H1 (cell line): ENCODE measurements around the gene ITPR1. TPM values are rescaled to one million over a fixed set of nuclear protein-coding genes. Genes with fewer than 3 reads are reported as not detected.

ENCODE experiments used
- CTCF ChIA-PET: fragments of 300-600 bp; sonication (Branson Sonifier 250); formaldehyde crosslinking; loops from one replicate; lab custom pipeline; 2021; ENCODE audit not compliant: partially characterized antibody; lab: Charles Lee
- POLR2A ChIA-PET: fragments of 300-600 bp; sonication (Branson Sonifier 250); formaldehyde crosslinking; loops from one replicate; lab custom pipeline; 2021; ENCODE audit warnings: inconsistent platforms; ENCODE audit not compliant: partially characterized antibody; lab: Charles Lee
- DNase-seq, 2 experiments: peaks; one replicate each; pipeline versions ENCODE4 v3.0.0 to v3.0.0-alpha.2; 2010 to 2022; ENCODE audit warnings: low spot score in 2 of 2, low read depth in 1 of 2, mixed read lengths in 1 of 2
- FAIRE-seq: peaks from 2 replicates; lab custom pipeline; 2011; peaks lifted over from hg19 to GRCh38; lab: Jason Lieb, UNC
- H2AFZ ChIP-seq: 2 replicates; pipeline ENCODE4 v1.8.1; 2012; ENCODE audit warnings: low read length, inconsistent platforms
- H2AK5ac ChIP-seq: 2 replicates; pipeline ENCODE4 v1.6.1; 2013; ENCODE audit warnings: low read depth, low read length
- H2BK120ac ChIP-seq: replicated peaks from 2 replicates; pipeline ENCODE3; 2013; ENCODE audit warnings: low read depth, low read length, inconsistent platforms
- H2BK12ac ChIP-seq: 2 replicates; pipeline ENCODE4 v1.6.1; 2013; ENCODE audit warnings: low read depth, low read length
- H2BK15ac ChIP-seq: 2 replicates; pipeline ENCODE4 v1.6.1; 2013; ENCODE audit warnings: low read length
- H2BK20ac ChIP-seq: 2 replicates; pipeline ENCODE4 v1.6.1; 2013; ENCODE audit warnings: low read length
- H2BK5ac ChIP-seq: 2 replicates; pipeline ENCODE4 v1.6.1; 2013; ENCODE audit warnings: low read depth, low read length
- H3K14ac ChIP-seq: 2 replicates; pipeline ENCODE4 v1.6.1; 2013; ENCODE audit warnings: inconsistent platforms; ENCODE audit not compliant: insufficient read length
- H3K18ac ChIP-seq: 2 replicates; pipeline ENCODE4 v1.6.1; 2013; ENCODE audit warnings: low read length; ENCODE audit errors: extremely low read depth
- H3K23ac ChIP-seq: 2 replicates; pipeline ENCODE4 v1.6.1; 2013; ENCODE audit warnings: inconsistent platforms; ENCODE audit not compliant: insufficient read length
- H3K23me2 ChIP-seq: 2 replicates; pipeline ENCODE4 v1.6.1; 2013; ENCODE audit warnings: low read depth, low read length
- H3K27ac ChIP-seq: 2 replicates; pipeline ENCODE4 v1.6.1; 2011; ENCODE audit warnings: low read depth, low read length, inconsistent platforms
- H3K27me3 ChIP-seq, 4 experiments: replicated peaks in 1 of 4; 1 replicate in 1 of 4; 2 replicates in 3 of 4; pipeline versions ENCODE4 v1.6.1 to v1.8.1; 2011 to 2013; ENCODE audit warnings: low read length in 3 of 4, mild to moderate bottlenecking in 3 of 4, inconsistent platforms in 2 of 4, mixed read lengths in 2 of 4, moderate library complexity in 1 of 4; ENCODE audit not compliant: control insufficient read depth in 3 of 4, insufficient read depth in 3 of 4; ENCODE audit errors: extremely low read depth in 1 of 4
- H3K36me3 ChIP-seq, 4 experiments: 2 replicates each; pipeline versions ENCODE4 v1.6.1 to v1.8.1; 2011 to 2013; ENCODE audit warnings: mild to moderate bottlenecking in 4 of 4, low read length in 3 of 4, moderate library complexity in 2 of 4, control low read depth in 1 of 4, inconsistent platforms in 1 of 4; ENCODE audit not compliant: insufficient read depth in 4 of 4, control insufficient read depth in 2 of 4
- H3K4ac ChIP-seq: replicated peaks from 2 replicates; pipeline ENCODE3; 2013; ENCODE audit warnings: low read length, low read depth, mixed read lengths, inconsistent platforms; ENCODE audit not compliant: insufficient read length
- H3K4me1 ChIP-seq, 4 experiments: replicated peaks in 1 of 4; 1 replicate in 1 of 4; 2 replicates in 3 of 4; pipeline versions ENCODE4 v1.6.1 to v1.8.1; 2011 to 2013; ENCODE audit warnings: low read length in 3 of 4, inconsistent platforms in 2 of 4, mixed read lengths in 1 of 4; ENCODE audit not compliant: insufficient read depth in 4 of 4, control insufficient read depth in 3 of 4
- H3K4me2 ChIP-seq, 2 experiments: 2 replicates each; pipeline versions ENCODE4 v1.6.1 to v1.8.1; 2011 to 2013; ENCODE audit warnings: low read depth in 2 of 2, low read length in 2 of 2, control low read depth in 1 of 2, inconsistent platforms in 1 of 2, mild to moderate bottlenecking in 1 of 2; ENCODE audit not compliant: insufficient read depth in 1 of 2
- H3K4me3 ChIP-seq, 4 experiments: fragments of 200-600, 300-600 bp in 1 of 4; sonication (generic), shearing (Covaris generic), sonication (Bioruptor Twin) in 1 of 4; 2 replicates each; pipeline versions ENCODE4 v1.5.1 to v1.8.1; 2011 to 2016; ENCODE audit warnings: low read length in 4 of 4, low read depth in 3 of 4, control low read depth in 2 of 4, inconsistent platforms in 2 of 4, mild to moderate bottlenecking in 2 of 4, mixed read lengths in 1 of 4, moderate library complexity in 1 of 4; ENCODE audit not compliant: insufficient read depth in 2 of 4; ENCODE audit errors: extremely low read depth in 1 of 4
- H3K56ac ChIP-seq: replicated peaks from 2 replicates; pipeline ENCODE3; 2013; ENCODE audit warnings: low read depth, mild to moderate bottlenecking, mixed read lengths, low read length, inconsistent platforms; ENCODE audit not compliant: insufficient read length
- H3K79me1 ChIP-seq: 2 replicates; pipeline ENCODE4 v1.6.1; 2013; ENCODE audit warnings: low read depth, low read length, control low read depth
- H3K79me2 ChIP-seq, 2 experiments: 2 replicates each; pipeline versions ENCODE4 v1.6.1 to v1.8.1; 2012 to 2013; ENCODE audit warnings: low read length in 2 of 2, mild to moderate bottlenecking in 2 of 2, inconsistent platforms in 1 of 2; ENCODE audit not compliant: insufficient read depth in 2 of 2, control insufficient read depth in 1 of 2
- H3K9ac ChIP-seq, 4 experiments: replicated peaks in 1 of 4; 1 replicate in 1 of 4; 2 replicates in 3 of 4; pipeline versions ENCODE4 v1.6.1 to v1.8.1; 2011 to 2013; ENCODE audit warnings: low read depth in 3 of 4, low read length in 3 of 4, control low read depth in 2 of 4, mild to moderate bottlenecking in 2 of 4, moderate library complexity in 2 of 4, inconsistent platforms in 1 of 4; ENCODE audit errors: extremely low read depth in 1 of 4
- H3K9me3 ChIP-seq, 2 experiments: 2 replicates each; pipeline versions ENCODE4 v1.6.1 to v1.8.1; 2012 to 2013; ENCODE audit warnings: mild to moderate bottlenecking in 2 of 2, moderate library complexity in 2 of 2, control low read depth in 1 of 2, inconsistent platforms in 1 of 2, low read depth in 1 of 2, low read length in 1 of 2, mixed read lengths in 1 of 2; ENCODE audit not compliant: insufficient read depth in 2 of 2
- H4K20me1 ChIP-seq, 2 experiments: replicated peaks in 1 of 2; 2 replicates each; pipeline versions ENCODE3 to v1.8.1; 2011 to 2013; ENCODE audit warnings: inconsistent platforms in 2 of 2, low read length in 2 of 2, mild to moderate bottlenecking in 1 of 2; ENCODE audit not compliant: insufficient read depth in 2 of 2, control insufficient read depth in 1 of 2
- H4K5ac ChIP-seq: 2 replicates; pipeline ENCODE4 v1.6.1; 2013; ENCODE audit warnings: low read length, low read depth, mixed read lengths, inconsistent platforms; ENCODE audit not compliant: insufficient read length
- H4K8ac ChIP-seq: 2 replicates; pipeline ENCODE4 v1.8.0; 2013; ENCODE audit warnings: mild to moderate bottlenecking, moderate library complexity, low read length, inconsistent platforms; ENCODE audit not compliant: insufficient read depth; ENCODE audit errors: extremely low read depth
- H4K91ac ChIP-seq: replicated peaks from 2 replicates; pipeline ENCODE3; 2013; ENCODE audit warnings: low read length, mixed read lengths, inconsistent platforms; ENCODE audit not compliant: insufficient read length
- BCL11A ChIP-seq, 2 experiments: IDR thresholded peaks; one replicate each; pipeline ENCODE4 v1.6.1; 2011; ENCODE audit warnings: low read depth in 2 of 2, low read length in 2 of 2, mild to moderate bottlenecking in 2 of 2
- EP300 ChIP-seq, 2 experiments: IDR thresholded peaks; 1 replicate in 1 of 2; 2 replicates in 1 of 2; pipeline ENCODE4 v1.6.1; 2011 to 2012; ENCODE audit warnings: low read depth in 2 of 2, low read length in 2 of 2, mild to moderate bottlenecking in 2 of 2, borderline replicate concordance in 1 of 2, inconsistent platforms in 1 of 2, moderate library complexity in 1 of 2
- KDM5A ChIP-seq: fragments of 200-600 bp; IDR thresholded peaks from 2 replicates; pipeline ENCODE4 v1.7.1; 2012; ENCODE audit warnings: mild to moderate bottlenecking, low read length, inconsistent platforms, mixed read lengths
- POU5F1 ChIP-seq: IDR thresholded peaks from 2 replicates; pipeline ENCODE4 v1.6.1; 2011; ENCODE audit warnings: low read depth, mild to moderate bottlenecking, low read length, moderate library complexity
- RAD21 ChIP-seq, 2 experiments: IDR thresholded peaks in 1 of 2; conservative IDR thresholded peaks in 1 of 2; 2 replicates each; pipeline ENCODE4 v1.6.1; 2011; ENCODE audit warnings: low read depth in 2 of 2, low read length in 2 of 2, improper control_type of control experiment in 1 of 2, inconsistent platforms in 1 of 2, mild to moderate bottlenecking in 1 of 2, moderate library complexity in 1 of 2
- RFX5 ChIP-seq: IDR thresholded peaks from 2 replicates; pipeline ENCODE4 v1.6.1; 2011; ENCODE audit warnings: low read depth, low read length, improper control_type of control experiment, borderline replicate concordance
- SIRT6 ChIP-seq: IDR thresholded peaks from one replicate; pipeline ENCODE4 v1.7.1; 2012; ENCODE audit warnings: low read length, inconsistent platforms
- SP1 ChIP-seq: IDR thresholded peaks from 2 replicates; pipeline ENCODE4 v1.6.1; 2011; ENCODE audit warnings: low read depth, low read length
- SP2 ChIP-seq: IDR thresholded peaks from 2 replicates; pipeline ENCODE4 v1.6.1; 2012; ENCODE audit warnings: mild to moderate bottlenecking, low read length, inconsistent platforms
- SRF ChIP-seq: IDR thresholded peaks from 2 replicates; pipeline ENCODE4 v1.6.1; 2011; ENCODE audit warnings: mild to moderate bottlenecking, low read depth, low read length, moderate library complexity
- TAF1 ChIP-seq: IDR thresholded peaks from 2 replicates; pipeline ENCODE4 v1.6.1; 2011; ENCODE audit warnings: mild to moderate bottlenecking, low read depth, low read length
- TAF7 ChIP-seq: optimal IDR thresholded peaks from 2 replicates; pipeline ENCODE3; 2011; ENCODE audit warnings: low read depth, mild to moderate bottlenecking, inconsistent platforms, low read length, moderate library complexity, borderline replicate concordance
- TEAD4 ChIP-seq: IDR thresholded peaks from 2 replicates; pipeline ENCODE4 v1.6.1; 2012; ENCODE audit warnings: low read depth, low read length, inconsistent platforms, mixed read lengths
- WGBS, 2 experiments: shearing (Covaris generic) in 1 of 2; methylation state at CpG; one replicate each; pipeline versions ENCODE4 v1.1.6 to v1.1.7; 2013 to 2015; ENCODE audit warnings: low lambda C conversion rate in 2 of 2, mixed read lengths in 2 of 2, inconsistent platforms in 1 of 2, low coverage in 1 of 2, missing lambda C conversion rate in 1 of 2; ENCODE audit not compliant: insufficient replicate concordance in 2 of 2, insufficient coverage in 1 of 2, insufficient read length in 1 of 2; ENCODE audit errors: extremely low coverage in 1 of 2, missing lambda C conversion rate in 1 of 2; 5-methylcytosine and 5-hydroxymethylcytosine counted together
- polyA plus RNA-seq, 7 experiments: library from polyadenylated mRNA; depleted of rRNA in 3 of 7; stranded (reverse) in 5 of 7; unstranded in 2 of 7; fragments of >200 nt in 5 of 7; fragments of 200-250 nt in 2 of 7; gene quantifications; 1 replicate in 5 of 7; 2 replicates in 1 of 7; 4 replicates in 1 of 7; pipeline versions ENCODE4 v1.2.1 to v1.2.3, GENCODE V29; 2011 to 2013; ENCODE audit warnings: missing spikeins in 2 of 7, mixed read lengths in 2 of 7
- total RNA-seq: library from RNA; stranded (reverse); fragmentation: NEBNext Ultra II Directional; extraction: Animal tissue kit (Norgen Biotek cat#: 25700); gene quantifications from 2 replicates; pipeline ENCODE4 v1.2.1, GENCODE V29; 2021
- TF ChIP-seq, protein P1 (sequence below): IDR thresholded peaks from 2 replicates; pipeline ENCODE4 v1.6.1; 2012; ENCODE audit warnings: inconsistent platforms

Gene ITPR1
- total and polyA plus RNA-seq, 2 of the 8 experiments (the other 6 are each of a cell fraction or from before 2014, with no cell fraction given): 2.5 to 16.3 TPM

DNA sequence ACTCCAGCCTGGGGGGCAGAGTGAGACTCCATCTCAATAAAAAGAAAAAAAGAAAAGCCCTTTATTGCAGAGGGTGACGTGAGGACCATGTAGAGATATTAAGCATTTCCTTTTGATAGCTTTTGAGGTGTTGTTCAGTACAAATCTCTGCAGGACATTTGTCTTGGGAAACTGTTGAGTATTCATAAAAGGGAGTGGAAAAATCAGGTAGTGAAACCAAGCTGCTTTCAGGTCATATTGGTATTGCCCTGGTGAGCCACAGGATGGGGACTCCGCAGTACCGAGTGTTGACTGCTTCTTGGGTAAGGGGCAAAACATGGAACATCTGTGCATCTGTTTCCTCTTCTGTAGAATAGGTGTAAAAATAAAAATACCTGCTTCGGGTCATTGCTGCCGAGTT is 9.9 kb downstream of the ITPR1 start:
- POLR2A ChIA-PET: interaction anchor here (8.6 kb wide), 1 partner anchor 10 kb away, joined by 91 read pairs; the partner anchor contains the start of gene ITPR1
- TF ChIP-seq SRF: no peak
- TF ChIP-seq TAF7: no peak
- no peak for TF ChIP-seq RAD21 (IDR thresholded peaks at IDR 0.05 in 1 of 2, conservative IDR thresholded peaks at IDR 0.05 in 1 of 2; ENCODE audit: low read depth in 2 of 2, low read length in 2 of 2)
- no peak for TF ChIP-seq BCL11A (IDR thresholded peaks at IDR 0.05; ENCODE audit: low read depth in 2 of 2, low read length in 2 of 2)
- no peak for TF ChIP-seq SP2
- TF ChIP-seq, protein P1, sequence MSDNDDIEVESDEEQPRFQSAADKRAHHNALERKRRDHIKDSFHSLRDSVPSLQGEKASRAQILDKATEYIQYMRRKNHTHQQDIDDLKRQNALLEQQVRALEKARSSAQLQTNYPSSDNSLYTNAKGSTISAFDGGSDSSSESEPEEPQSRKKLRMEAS: no peak
- TF ChIP-seq SP1: no peak
- no peak for TF ChIP-seq KDM5A
- no peak for TF ChIP-seq SIRT6
- TF ChIP-seq EP300 (IDR thresholded peaks at IDR 0.05; ENCODE audit: borderline replicate concordance in 1 of 2, low read depth in 2 of 2, low read length in 2 of 2): no peak
- no peak for TF ChIP-seq TEAD4
- TF ChIP-seq POU5F1: no peak
- no peak for TF ChIP-seq RFX5
- no peak for TF ChIP-seq TAF1

More for the DNA sequence above, 9.9 kb downstream of the ITPR1 start:
- H3K23ac ChIP-seq: no peak overlapping the region
- H4K8ac ChIP-seq: no peak overlapping the region
- no peaks in the 10 kb centered on the region for H3K27me3 ChIP-seq
- H2AK5ac ChIP-seq: no peak overlapping the region
- H3K9ac ChIP-seq: no peak overlapping the region
- no peak overlapping the region for H2BK5ac ChIP-seq
- CTCF ChIA-PET: interaction anchor here (0.7 to 1.7 kb wide), 2 partner anchors 8 to 10 kb away, joined by 3 to 4 read pairs; partner anchors contain the start of gene ITPR1
- H2BK12ac ChIP-seq: no peak overlapping the region
- peaks cover 0 to 2% of the 10 kb centered on the region in 2 experiments for H4K20me1 ChIP-seq
- H3K79me2 ChIP-seq: no peaks in the 10 kb centered on the region; a peak in 1 of 4 replicates
- no peaks in the 10 kb centered on the region for H3K36me3 ChIP-seq
- no peak overlapping the region for H3K4me2 ChIP-seq
- no peak for DNase-seq
- H2BK120ac ChIP-seq: no peak overlapping the region
- no peak overlapping the region for H4K91ac ChIP-seq
- no peak overlapping the region for H3K56ac ChIP-seq
- FAIRE-seq: no peak
- no peaks in the 10 kb centered on the region for H3K23me2 ChIP-seq
- no peak overlapping the region for H4K5ac ChIP-seq
- no peak overlapping the region for H3K27ac ChIP-seq
- no peak overlapping the region for H3K14ac ChIP-seq
- H2AFZ ChIP-seq: no peak overlapping the region
- no peak overlapping the region for H3K18ac ChIP-seq
- no peaks in the 10 kb centered on the region for H3K79me1 ChIP-seq
- H3K4me3 ChIP-seq: no peak overlapping the region
- H2BK20ac ChIP-seq: no peak overlapping the region
- H2BK15ac ChIP-seq: no peak overlapping the region
- WGBS, 2 experiments: 89% methylated on average over 5 of the region's 5 CpGs; no CpG with 5 or more reads in 1 of the 2 experiments
- no peak overlapping the region for H3K4ac ChIP-seq
- peaks cover 0 to 3% (median 1%) of the 10 kb centered on the region in 4 experiments; a peak in 2 of 7 replicates for H3K4me1 ChIP-seq
- no peaks in the 10 kb centered on the region for H3K9me3 ChIP-seq
